GM12878 (cell line): Measurements from ENCODE around the gene MBD2. TPM values are rescaled to one million over a fixed set of nuclear protein-coding genes. Genes with fewer than 3 reads are reported as not detected.
A peak's percentile ranks its signal among the peaks of the same experiment; 100 is the strongest.

Experiments
- ASH2L ChIP-seq: fragments of 300-600, 200-600 bp; sonication (generic); IDR thresholded peaks from 2 replicates; pipeline ENCODE4 v1.6.1; 2017; ENCODE audit warnings: low read depth, mild to moderate bottlenecking, borderline replicate concordance
- BCL11A ChIP-seq: IDR thresholded peaks from 2 replicates; pipeline ENCODE4 v1.6.1; 2011; ENCODE audit warnings: low read depth, low read length
- CBX5 ChIP-seq: sonication (generic); IDR thresholded peaks from 2 replicates; pipeline ENCODE4 v1.6.1; 2016; ENCODE audit warnings: low read depth, moderate library complexity, mild to moderate bottlenecking, inconsistent platforms
- CREM ChIP-seq: IDR thresholded peaks from 2 replicates; pipeline ENCODE4 v1.6.1; 2014; ENCODE audit warnings: antibody characterized with exemption, low read depth
- EED ChIP-seq: sonication (generic); IDR thresholded peaks from 2 replicates; pipeline ENCODE4 v1.6.1; 2016; ENCODE audit warnings: antibody characterized with exemption, low read depth
- ELK1 ChIP-seq: IDR thresholded peaks from 2 replicates; pipeline ENCODE4 v1.6.1; 2012; ENCODE audit warnings: low read depth, low read length, improper control_type of control experiment
- FOXM1 ChIP-seq: IDR thresholded peaks from 2 replicates; pipeline ENCODE4 v1.6.1; 2012; ENCODE audit warnings: low read depth, mild to moderate bottlenecking, inconsistent platforms, low read length, moderate library complexity
- GATAD2B ChIP-seq: fragments of 450-650 bp; conservative IDR thresholded peaks from 2 replicates; pipeline ENCODE4 v1.6.1; 2017; ENCODE audit warnings: low read depth, mild to moderate bottlenecking, moderate library complexity
- IKZF2 ChIP-seq, 2 experiments: fragments of 450-650 bp; IDR thresholded peaks; 2 replicates each; pipeline ENCODE4 v1.6.1; 2017; ENCODE audit warnings: mild to moderate bottlenecking in 2 of 2, moderate library complexity in 2 of 2
- MEF2B ChIP-seq: fragments of 450-650 bp; IDR thresholded peaks from 2 replicates; pipeline ENCODE4 v1.6.1; 2018; ENCODE audit warnings: mild to moderate bottlenecking, moderate library complexity; ENCODE audit not compliant: partially characterized antibody, poor library complexity, severe bottlenecking
- NFXL1 ChIP-seq: fragments of 450-650 bp; IDR thresholded peaks from 2 replicates; pipeline ENCODE4 v1.6.1; 2017; ENCODE audit warnings: antibody characterized with exemption, mild to moderate bottlenecking, borderline replicate concordance
- NFYA ChIP-seq: IDR thresholded peaks from 2 replicates; pipeline ENCODE4 v1.6.1; 2011; ENCODE audit warnings: low read depth, mild to moderate bottlenecking, low read length, improper control_type of control experiment, borderline replicate concordance
- PBX3 ChIP-seq: IDR thresholded peaks from 2 replicates; pipeline ENCODE4 v1.6.1; 2011; ENCODE audit warnings: mild to moderate bottlenecking, low read depth, low read length, moderate library complexity; ENCODE audit not compliant: insufficient replicate concordance
- POLR2AphosphoS2 ChIP-seq: IDR thresholded peaks from 2 replicates; pipeline ENCODE4 v1.6.1; 2011; ENCODE audit warnings: low read depth, mild to moderate bottlenecking, low read length, improper control_type of control experiment, moderate library complexity
- POU2F2 ChIP-seq: IDR thresholded peaks from 3 replicates; pipeline ENCODE4 v1.6.1; 2011; ENCODE audit warnings: low read depth, mild to moderate bottlenecking, low read length, borderline replicate concordance
- RELA ChIP-seq: fragments of 450-650 bp; IDR thresholded peaks from 2 replicates; pipeline ENCODE4 v1.8.0; 2014; ENCODE audit warnings: borderline replicate concordance; ENCODE audit not compliant: partially characterized antibody
- SMC3 ChIP-seq: IDR thresholded peaks from 2 replicates; pipeline ENCODE4 v1.6.1; 2011; ENCODE audit warnings: low read length, improper control_type of control experiment, borderline replicate concordance
- SP1 ChIP-seq: IDR thresholded peaks from one replicate; pipeline ENCODE4 v1.6.1; 2011; ENCODE audit warnings: low read depth, low read length
- SRF ChIP-seq, 2 experiments: IDR thresholded peaks; 2 replicates each; pipeline ENCODE4 v1.6.1; 2011; ENCODE audit warnings: low read depth in 2 of 2, low read length in 2 of 2, mild to moderate bottlenecking in 1 of 2, moderate library complexity in 1 of 2
- YBX1 ChIP-seq: fragments of 450-650 bp; IDR thresholded peaks from 2 replicates; pipeline ENCODE4 v1.6.1; 2016; ENCODE audit warnings: antibody characterized with exemption
- ZNF274 ChIP-seq: IDR thresholded peaks from one replicate; pipeline ENCODE4 v1.8.0; 2011; ENCODE audit not compliant: insufficient read length, insufficient read depth
- ZNF592 ChIP-seq: fragments of 450-650 bp; IDR thresholded peaks from 2 replicates; pipeline ENCODE4 v1.6.1; 2017; ENCODE audit warnings: mild to moderate bottlenecking, moderate library complexity
- ZSCAN29 ChIP-seq: fragments of 450-650 bp; IDR thresholded peaks from 2 replicates; pipeline ENCODE4 v1.6.1; 2017; ENCODE audit warnings: mild to moderate bottlenecking, moderate library complexity
- polyA plus RNA-seq, 11 experiments: library from polyadenylated mRNA; depleted of rRNA in 4 of 11; unstranded in 6 of 11; stranded (reverse) in 5 of 11; fragments of >200 nt; fragmentation: Nextera tagmentation in 4 of 11; fragmentation: Illumina TruSeq in 1 of 11; extraction: Ambion mirVana in 4 of 11; extraction: Trizol in 1 of 11; gene quantifications; 1 replicate in 1 of 11; 2 replicates in 10 of 11; pipeline versions ENCODE4 v1.2.1 to v1.2.3, GENCODE V29; 2011 to 2016; ENCODE audit warnings: inconsistent platforms in 2 of 11, missing spikeins in 2 of 11, low read depth in 1 of 11
- total RNA-seq, 4 experiments: library from RNA; depleted of rRNA in 3 of 4; stranded (reverse); fragments of >200 nt in 3 of 4; fragmentation: Illumina TruSeq in 1 of 4; extraction: Trizol in 1 of 4; gene quantifications; 2 replicates each; pipeline versions ENCODE4 v1.2.1 to v1.2.3, GENCODE V29; 2013 to 2021
- TF ChIP-seq, protein P1 (sequence below): fragments of 150-350 bp; IDR thresholded peaks from 2 replicates; pipeline ENCODE4 v1.6.1; 2014; ENCODE audit warnings: mild to moderate bottlenecking, low read depth, low read length

Gene MBD2
- total and polyA plus RNA-seq, 10 of the 15 experiments (the other 5 are each of a cell fraction or from before 2014, with no cell fraction given), result 24.1 to 276 (median 57.9) TPM

DNA sequence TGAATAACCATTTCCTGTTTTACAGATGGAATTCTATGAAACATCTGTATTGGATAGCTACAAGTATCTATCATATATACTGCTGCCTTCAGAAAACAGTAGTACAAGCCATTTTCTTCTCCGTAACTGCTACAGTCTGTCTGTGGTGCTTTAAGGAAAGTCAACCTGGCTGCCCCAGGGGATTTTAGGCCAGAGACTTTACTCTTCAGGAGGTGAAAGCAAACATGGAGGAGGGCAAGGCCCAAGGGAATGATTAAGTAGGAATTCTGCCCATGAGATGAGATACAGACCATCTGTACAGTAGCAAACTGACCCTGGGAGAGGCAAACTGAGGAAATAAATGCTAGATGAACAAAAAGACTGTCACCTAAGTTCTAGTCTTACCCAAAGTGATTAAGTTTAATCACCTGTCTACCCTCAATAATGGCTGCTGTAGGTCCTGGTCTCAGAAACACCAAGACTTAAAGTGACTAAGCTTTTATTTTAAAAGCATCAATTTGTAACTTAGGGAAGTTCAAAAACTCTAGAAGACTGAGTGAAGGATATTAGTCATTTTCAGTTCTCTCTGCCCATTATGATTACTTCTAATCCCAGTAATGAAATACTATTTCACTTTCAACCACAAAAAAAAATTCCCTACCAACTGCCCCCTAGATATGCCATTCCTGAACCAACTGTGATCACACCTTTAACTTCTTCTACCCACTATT lies 14.8 kb downstream of the MBD2 start (continued):
- TF ChIP-seq ELK1, result no peak
- TF ChIP-seq ASH2L, result no peak
- no peak for TF ChIP-seq POLR2AphosphoS2
- no peak for TF ChIP-seq NFYA
- TF ChIP-seq ZNF592, result 0 out of 2 replicates have a peak, but pooled peaks have one; percentile 22
- TF ChIP-seq PBX3, result no peak
- peak; percentile 88 for TF ChIP-seq RELA
- TF ChIP-seq IKZF2 (IDR thresholded peaks at IDR 0.05), result peak; percentile 99 to 100
- TF ChIP-seq POU2F2, result peak; percentile 66; the same call in 2 of the 3 replicates
- no peak; the same call in 1 of the 2 replicates for TF ChIP-seq SMC3
- peak; percentile 82 for TF ChIP-seq MEF2B
- TF ChIP-seq CREM, result peak; percentile 89
- TF ChIP-seq EED, result peak; percentile 69; the same call in 1 of the 2 replicates
- peak; percentile 79 for TF ChIP-seq GATAD2B
- TF ChIP-seq YBX1, result no peak
- no peak for TF ChIP-seq NFXL1
- no peak for TF ChIP-seq ZNF274
- TF ChIP-seq FOXM1, result peak; percentile 98
- TF ChIP-seq, protein P1, sequence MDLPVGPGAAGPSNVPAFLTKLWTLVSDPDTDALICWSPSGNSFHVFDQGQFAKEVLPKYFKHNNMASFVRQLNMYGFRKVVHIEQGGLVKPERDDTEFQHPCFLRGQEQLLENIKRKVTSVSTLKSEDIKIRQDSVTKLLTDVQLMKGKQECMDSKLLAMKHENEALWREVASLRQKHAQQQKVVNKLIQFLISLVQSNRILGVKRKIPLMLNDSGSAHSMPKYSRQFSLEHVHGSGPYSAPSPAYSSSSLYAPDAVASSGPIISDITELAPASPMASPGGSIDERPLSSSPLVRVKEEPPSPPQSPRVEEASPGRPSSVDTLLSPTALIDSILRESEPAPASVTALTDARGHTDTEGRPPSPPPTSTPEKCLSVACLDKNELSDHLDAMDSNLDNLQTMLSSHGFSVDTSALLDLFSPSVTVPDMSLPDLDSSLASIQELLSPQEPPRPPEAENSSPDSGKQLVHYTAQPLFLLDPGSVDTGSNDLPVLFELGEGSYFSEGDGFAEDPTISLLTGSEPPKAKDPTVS, result no peak
- no peak for TF ChIP-seq ZSCAN29
- TF ChIP-seq SP1, result peak; percentile 43
- peak; percentile 97 for TF ChIP-seq BCL11A
- TF ChIP-seq CBX5, result peak; percentile 73; the same call in 1 of the 2 replicates
- TF ChIP-seq SRF (IDR thresholded peaks at IDR 0.05; ENCODE audit: low read depth in 2 of 2, low read length in 2 of 2), result no peak
